Small intestine (tissue), 7 donors: ENCODE results near the gene NOL11. TPM values are rescaled to one million over a fixed set of nuclear protein-coding genes. Genes with fewer than 3 reads are reported as not detected.
A peak's percentile ranks its signal among the peaks of the same experiment; 100 is the strongest.

Experiments used
- DNase-seq, 2 donors: peaks; one replicate each; pipeline versions ENCODE4 v3.0.0 to v3.0.0-alpha.2; 2013
- FAIRE-seq: peaks from 2 replicates; lab custom pipeline; 2012; peaks lifted over from hg19 to GRCh38; lab: Jason Lieb, UNC
- H3K27ac ChIP-seq, 3 donors: one replicate each; pipeline ENCODE4 v1.5.1; 2013; ENCODE audit warnings: low read length in 2 of 3, mild to moderate bottlenecking in 2 of 3, control low read depth in 1 of 3, inconsistent platforms in 1 of 3, low read depth in 1 of 3, moderate library complexity in 1 of 3
- H3K27me3 ChIP-seq, 3 donors: one replicate each; pipeline ENCODE4 v1.6.1; 2013; ENCODE audit warnings: low read length in 3 of 3, inconsistent platforms in 1 of 3; ENCODE audit not compliant: control insufficient read depth in 3 of 3, insufficient read depth in 3 of 3
- H3K36me3 ChIP-seq, 3 donors: one replicate each; pipeline ENCODE4 v1.6.1; 2013; ENCODE audit warnings: low read length in 3 of 3, inconsistent platforms in 1 of 3, low read depth in 1 of 3, mild to moderate bottlenecking in 1 of 3, moderate library complexity in 1 of 3; ENCODE audit not compliant: control insufficient read depth in 3 of 3, insufficient read depth in 2 of 3
- H3K4me1 ChIP-seq, 3 donors: one replicate each; pipeline ENCODE4 v1.6.1; 2013; ENCODE audit warnings: low read length in 2 of 3, inconsistent platforms in 1 of 3, low read depth in 1 of 3, mild to moderate bottlenecking in 1 of 3, moderate library complexity in 1 of 3; ENCODE audit not compliant: control insufficient read depth in 3 of 3, insufficient read depth in 2 of 3
- H3K4me3 ChIP-seq, 3 donors: one replicate each; pipeline ENCODE4 v1.5.1; 2013; ENCODE audit warnings: low read length in 3 of 3, control low read depth in 1 of 3, inconsistent platforms in 1 of 3, low read depth in 1 of 3, mild to moderate bottlenecking in 1 of 3, moderate library complexity in 1 of 3
- H3K9me3 ChIP-seq, 2 donors: one replicate each; pipeline ENCODE4 v1.6.1; 2013; ENCODE audit warnings: low read depth in 1 of 2, low read length in 1 of 2; ENCODE audit not compliant: control insufficient read depth in 2 of 2, insufficient read depth in 1 of 2
- WGBS, 3 donors: extraction: QIAGEN DNeasy Blood & Tissue Kit; methylation state at CpG; one replicate each; pipeline ENCODE4 v1.1.7; 2013; 5-methylcytosine and 5-hydroxymethylcytosine counted together
- polyA plus RNA-seq, 4 donors: library from polyadenylated mRNA; stranded (reverse) in 3 of 4; unstranded in 1 of 4; fragments of 200-250 nt in 3 of 4; fragments of 120-200 nt in 1 of 4; gene quantifications; one replicate each; pipeline versions ENCODE4 v1.2.1 to v1.2.3, GENCODE V29; 2013
- donor health status: healthy with polysubstance abuse.
- donor health status: control.
- donor health status: control.
- donor health status: Bipolar disorder and iron deficiency.
- donor health status: healthy.

The NOL11 gene
- polyA plus RNA-seq, 4 donors, result 21.7 to 46.5 (median 24.7) TPM

- Histone ChIP-seq H3K9me3 (no peaks in the 10 kb centered on the region), H3K36me3 (peaks cover 0 to 4% (median 0%) of the 10 kb centered on the region in 3 donors), H3K27me3 (no peaks in the 10 kb centered on the region), H3K27ac (no peak overlapping the region), H3K4me3 (no peak overlapping the region), H3K4me1 (no peaks in the 10 kb centered on the region)
- DNase-seq, result no peak
- 85 to 95% (median 90%) methylated on average over 6 of the region's 6 CpGs for WGBS, 3 donors
- FAIRE-seq, result no peak
Measured at GRCh38 chr17:67679721-67680120, 38.0 kb upstream of the NOL11 start.

DNA sequence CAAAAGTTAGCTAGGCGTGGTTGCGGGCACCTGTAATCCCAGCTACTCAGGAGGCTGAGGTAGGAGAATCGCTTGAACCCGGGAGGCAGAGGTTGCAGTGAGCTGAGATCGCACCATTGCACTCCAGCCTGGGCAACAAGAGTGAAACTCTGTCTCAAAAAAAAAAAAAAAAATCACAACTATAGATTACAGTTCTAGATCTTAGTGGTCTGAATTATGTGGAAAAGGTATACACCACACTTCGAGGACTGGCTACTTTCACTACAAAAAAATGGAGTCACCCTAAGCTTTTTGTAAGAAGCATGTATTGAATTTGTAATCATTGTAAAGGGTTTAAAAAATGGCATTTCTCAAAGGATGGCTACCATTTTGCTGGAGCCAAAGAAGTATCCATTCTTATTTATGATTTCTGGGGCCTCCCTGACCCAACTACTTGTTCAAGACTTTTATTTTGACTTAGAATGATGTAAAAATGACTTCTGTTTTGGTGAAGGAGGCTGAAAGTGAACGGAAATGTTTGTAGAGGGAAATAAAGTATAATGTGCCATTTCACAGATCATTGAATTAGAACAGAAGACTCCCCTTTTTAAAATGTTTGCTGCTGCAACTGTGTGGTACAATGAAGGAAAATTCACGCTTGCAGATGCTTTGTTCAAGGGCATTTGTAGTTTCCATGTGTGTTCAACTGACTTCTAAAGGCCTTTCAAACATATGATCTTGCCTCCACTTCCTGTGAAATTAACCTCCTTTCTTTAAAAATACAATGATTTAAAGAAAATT is 37.1 kb upstream of the NOL11 start:
- Histone ChIP-seq H3K36me3 (peaks cover 0 to 4% (median 0%) of the 10 kb centered on the region in 3 donors), H3K27ac (no peak overlapping the region), H3K4me3 (no peak overlapping the region), H3K4me1 (no peaks in the 10 kb centered on the region), H3K9me3 (no peaks in the 10 kb centered on the region), H3K27me3 (no peaks in the 10 kb centered on the region)
- DNase-seq, result no peak
- no peak for FAIRE-seq
- WGBS, 3 donors, result 90 to 96% (median 94%) methylated on average over 7 to 8 of the region's 8 CpGs

DNA sequence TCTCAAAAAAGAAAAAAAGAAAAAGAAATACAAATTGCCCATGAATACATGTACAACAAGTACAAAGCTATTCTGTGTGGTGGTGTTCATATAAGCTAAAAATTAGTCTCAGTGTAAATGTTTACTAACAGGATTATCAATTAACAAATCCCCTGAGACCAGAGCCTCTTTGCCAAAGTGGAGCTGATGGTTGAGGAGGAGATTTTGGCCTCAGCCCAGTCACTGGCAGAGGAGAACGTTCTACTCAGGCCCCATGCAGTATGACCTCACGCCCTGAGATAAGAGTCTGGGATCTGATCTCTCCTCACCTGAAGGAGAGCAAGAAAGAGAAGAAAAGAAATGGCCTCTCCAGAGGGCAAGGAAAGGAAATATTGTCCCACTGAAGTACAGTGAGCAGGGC is 35.5 kb upstream of the NOL11 start:
- Histone ChIP-seq H3K9me3 (no peaks in the 10 kb centered on the region), H3K27me3 (no peaks in the 10 kb centered on the region), H3K27ac (no peak overlapping the region), H3K36me3 (peaks cover 0 to 4% (median 0%) of the 10 kb centered on the region in 3 donors), H3K4me3 (no peak overlapping the region), H3K4me1 (no peaks in the 10 kb centered on the region)
- WGBS, 3 donors, result 16 to 56% (median 43%) methylated on average over 2 of the region's 2 CpGs
- no peak for DNase-seq
- no peak for FAIRE-seq

DNA sequence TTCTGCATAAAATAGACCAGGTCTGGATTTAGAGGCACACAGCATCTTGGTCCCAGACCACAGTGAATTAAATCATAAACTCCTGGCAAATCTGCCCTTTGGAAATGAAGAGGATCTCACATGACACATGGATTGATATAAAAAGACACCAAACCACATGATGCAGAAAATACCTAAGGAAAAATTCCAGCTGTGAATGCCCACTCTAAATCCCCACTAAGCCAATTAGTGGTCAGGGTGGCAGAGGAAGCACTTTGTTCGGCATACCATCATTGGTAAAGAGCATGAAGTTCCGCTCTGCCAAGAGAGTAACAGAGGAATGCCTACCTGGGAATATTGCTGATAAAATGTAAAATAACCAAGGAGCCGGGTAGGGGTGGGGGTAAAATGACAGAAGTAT is 32.4 kb upstream of the NOL11 start:
- Histone ChIP-seq H3K9me3 (no peaks in the 10 kb centered on the region), H3K27ac (no peak overlapping the region), H3K36me3 (no peaks in the 10 kb centered on the region), H3K27me3 (no peaks in the 10 kb centered on the region), H3K4me3 (no peak overlapping the region), H3K4me1 (no peaks in the 10 kb centered on the region)
- 81 to 89% (median 89%) methylated on average over 3 of the region's 3 CpGs for WGBS, 3 donors
- DNase-seq, result no peak
- no peak for FAIRE-seq

DNA sequence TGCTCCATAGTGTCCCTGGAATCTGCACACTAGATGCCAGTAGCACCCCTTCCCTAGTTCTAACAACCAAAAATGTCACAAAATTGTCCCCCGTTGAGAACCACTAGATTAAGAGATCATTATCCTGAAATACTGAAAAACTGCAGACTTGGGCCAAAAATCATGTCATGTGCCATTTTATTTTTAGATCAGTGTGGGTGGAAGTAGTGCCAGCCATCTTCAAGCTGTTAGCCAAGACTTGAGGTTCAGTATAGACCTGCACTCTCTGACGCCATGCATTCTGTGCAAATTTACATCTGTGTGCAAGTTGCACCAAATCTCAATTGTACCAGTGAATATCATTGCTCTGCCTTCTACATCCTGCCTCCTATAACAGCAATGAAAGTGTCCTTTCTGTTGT is 31.5 kb upstream of the NOL11 start:
- H3K4me1 ChIP-seq, result no peaks in the 10 kb centered on the region
- no peak overlapping the region for H3K4me3 ChIP-seq
- no peak overlapping the region for H3K27ac ChIP-seq
- no peaks in the 10 kb centered on the region for H3K36me3 ChIP-seq
- no peak for DNase-seq
- no peak for FAIRE-seq
- WGBS, 3 donors, result 84 to 96% (median 94%) methylated on average over 2 of the region's 2 CpGs
- H3K9me3 ChIP-seq, result no peaks in the 10 kb centered on the region
- H3K27me3 ChIP-seq, result no peaks in the 10 kb centered on the region

DNA sequence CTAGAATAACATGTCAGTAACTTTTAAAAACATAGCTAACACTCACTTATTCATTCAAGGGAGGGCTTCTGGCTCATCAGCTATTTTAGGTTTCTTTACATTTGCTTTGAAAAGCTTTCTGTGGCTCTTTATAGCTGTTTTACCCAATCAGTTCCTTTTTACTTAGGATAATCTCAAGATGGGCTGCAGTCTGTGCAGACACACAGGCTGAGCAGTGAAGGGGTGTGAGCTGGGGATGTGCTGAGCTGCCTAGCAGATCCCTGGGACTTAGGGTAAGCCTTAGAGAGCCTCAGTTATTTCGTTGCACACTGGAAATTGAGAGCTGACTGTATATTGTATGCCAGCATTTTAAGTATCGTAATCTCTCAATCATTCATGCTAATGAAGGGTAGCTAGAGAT is 30.2 kb upstream of the NOL11 start:
- no peak for DNase-seq
- H3K4me3 ChIP-seq, result no peak overlapping the region
- 86 to 90% (median 90%) methylated on average over 2 of the region's 2 CpGs for WGBS, 3 donors
- H3K4me1 ChIP-seq, result no peaks in the 10 kb centered on the region
- H3K27me3 ChIP-seq, result no peaks in the 10 kb centered on the region
- H3K9me3 ChIP-seq, result no peaks in the 10 kb centered on the region
- no peaks in the 10 kb centered on the region for H3K36me3 ChIP-seq
- no peak overlapping the region for H3K27ac ChIP-seq
- no peak for FAIRE-seq

DNA sequence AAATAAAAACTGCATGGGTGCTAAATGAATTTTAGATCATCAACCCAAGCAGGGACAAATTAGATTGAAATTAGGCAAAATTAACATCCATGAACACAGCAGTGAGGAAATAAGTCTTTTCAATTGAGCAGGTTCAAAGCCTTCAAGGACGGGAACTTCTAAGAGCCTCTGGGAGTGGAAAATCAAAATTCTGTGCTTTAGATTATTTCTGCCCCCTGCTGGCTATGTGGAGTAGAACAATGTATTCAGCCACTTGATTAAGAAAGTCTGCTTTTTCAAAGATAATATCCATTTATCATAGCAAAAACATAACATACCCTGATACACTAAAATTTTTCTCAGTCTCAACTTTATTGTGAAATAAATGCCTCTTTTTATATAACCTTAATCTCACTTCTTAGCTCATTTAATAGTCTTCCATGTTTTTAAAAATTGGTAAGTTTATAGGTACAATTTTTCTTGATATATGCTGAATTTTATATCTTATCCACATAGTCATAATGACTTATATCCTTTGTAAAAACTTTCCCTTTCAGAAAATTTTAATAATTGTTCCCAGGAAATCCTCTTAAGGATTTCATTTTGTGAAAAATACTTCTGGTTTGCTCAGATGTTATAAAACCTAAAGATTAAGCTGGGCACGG is 28.1 kb upstream of the NOL11 start:
- no peaks in the 10 kb centered on the region for H3K4me1 ChIP-seq
- no peaks in the 10 kb centered on the region for H3K9me3 ChIP-seq
- H3K27me3 ChIP-seq, result no peaks in the 10 kb centered on the region
- DNase-seq (peak; percentile 54 to 59), FAIRE-seq (no peak)
- no peak overlapping the region for H3K27ac ChIP-seq
- no peak overlapping the region for H3K4me3 ChIP-seq
- peaks cover 0 to 2% (median 0%) of the 10 kb centered on the region in 3 donors for H3K36me3 ChIP-seq
- 37 to 42% (median 38%) methylated on average over 2 of the region's 2 CpGs for WGBS, 3 donors

DNA sequence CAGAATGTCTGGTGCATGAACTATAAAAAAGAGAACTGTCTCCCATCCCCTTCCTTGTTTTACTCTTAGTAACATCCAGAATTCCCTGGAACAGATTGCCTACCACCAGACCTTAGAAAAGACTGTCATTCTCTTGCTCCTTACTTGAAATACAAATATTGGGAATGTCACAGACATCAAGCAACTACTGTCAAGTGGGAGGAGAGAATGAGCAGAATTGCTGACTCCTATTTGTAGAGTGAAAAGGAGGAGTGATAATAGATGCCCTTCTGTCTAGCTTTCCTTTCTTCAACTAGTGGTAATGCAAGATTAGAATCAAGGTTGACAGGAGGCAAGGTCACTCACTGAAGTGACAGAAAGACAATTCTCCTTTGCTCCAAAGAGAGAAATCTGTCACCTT is 23.9 kb upstream of the NOL11 start:
- DNase-seq (no peak), FAIRE-seq (no peak)
- Histone ChIP-seq H3K27ac (no peak overlapping the region), H3K36me3 (peaks cover 0 to 2% (median 0%) of the 10 kb centered on the region in 3 donors), H3K27me3 (no peaks in the 10 kb centered on the region), H3K4me1 (no peaks in the 10 kb centered on the region), H3K4me3 (no peak overlapping the region), H3K9me3 (no peaks in the 10 kb centered on the region)
